GM18868 (cell line): ENCODE measurements around the gene TAF3.
A peak's percentile ranks its signal among the peaks of the same experiment; 100 is the strongest.
"Not testable (repeated sequence)": the region's sequence is repeated elsewhere in the genome, so short reads cannot be mapped to it uniquely, and the experiment has no call there.

Source experiments
- ATAC-seq: cut with Tn5 transposase; IDR thresholded peaks from one replicate; pipeline ENCODE4 v1.9.1; 2021; ENCODE audit warnings: mild to moderate bottlenecking, moderate library complexity; ENCODE audit not compliant: unreplicated experiment

TAF3 gene

GRCh38 chr10:8026349-8027259 lies 208.3 kb downstream of the TAF3 start:
- no peak for ATAC-seq

- ATAC-seq, result not testable (repeated sequence)
These were observed 212.9 kb downstream of the TAF3 start for GRCh38 chr10:8031211-8031610.

DNA sequence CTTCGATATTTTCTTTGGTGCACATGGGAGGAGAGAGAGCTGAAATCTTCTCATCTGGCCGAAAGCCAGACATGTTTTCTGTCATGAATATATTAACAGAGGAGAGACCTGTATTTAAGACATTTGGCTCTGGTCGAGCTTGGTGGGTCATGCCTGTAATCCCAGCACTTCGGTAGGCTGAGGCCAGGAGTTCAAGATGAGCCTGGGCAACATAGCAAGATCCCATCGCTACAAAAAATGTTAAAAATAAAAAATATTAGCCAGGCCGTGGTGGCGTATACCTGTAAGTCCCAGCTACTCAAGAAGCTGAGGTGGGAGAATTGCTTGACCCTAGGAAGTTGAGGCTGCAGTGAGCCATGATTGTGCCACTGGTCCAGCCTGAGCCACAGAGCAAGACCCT lies 214.3 kb downstream of the TAF3 start:
- ATAC-seq, result no peak

GRCh38 chr10:8033812-8034465 lies 215.6 kb downstream of the TAF3 start:
- ATAC-seq, result no peak

DNA sequence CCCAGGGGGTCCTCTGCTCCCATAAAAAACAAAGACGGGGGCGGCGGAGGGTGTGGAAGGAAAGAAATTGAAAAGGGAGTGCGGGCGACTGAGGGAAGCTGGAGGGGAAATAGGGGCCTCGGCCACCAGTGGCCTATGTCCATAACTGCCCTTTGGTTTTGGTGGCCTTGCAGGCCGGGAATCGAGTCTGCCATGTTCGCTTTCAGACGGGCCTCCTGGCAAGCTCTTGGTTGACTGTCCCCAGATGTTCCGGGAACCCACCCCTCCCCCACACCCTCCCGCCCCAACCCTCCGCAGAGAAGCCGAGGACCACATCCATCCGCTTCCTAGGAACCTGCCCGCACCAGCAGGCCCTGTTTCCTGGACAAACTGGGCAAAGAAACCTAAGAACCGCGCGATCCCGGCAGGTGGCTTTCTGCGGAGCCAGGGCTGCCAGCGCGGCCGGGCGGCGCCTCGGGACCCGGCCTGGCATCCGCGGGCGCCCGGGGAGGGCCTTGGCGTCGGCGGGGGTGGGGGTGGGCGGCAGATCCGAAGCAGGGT lies 216.2 kb downstream of the TAF3 start:
- no peak for ATAC-seq

DNA sequence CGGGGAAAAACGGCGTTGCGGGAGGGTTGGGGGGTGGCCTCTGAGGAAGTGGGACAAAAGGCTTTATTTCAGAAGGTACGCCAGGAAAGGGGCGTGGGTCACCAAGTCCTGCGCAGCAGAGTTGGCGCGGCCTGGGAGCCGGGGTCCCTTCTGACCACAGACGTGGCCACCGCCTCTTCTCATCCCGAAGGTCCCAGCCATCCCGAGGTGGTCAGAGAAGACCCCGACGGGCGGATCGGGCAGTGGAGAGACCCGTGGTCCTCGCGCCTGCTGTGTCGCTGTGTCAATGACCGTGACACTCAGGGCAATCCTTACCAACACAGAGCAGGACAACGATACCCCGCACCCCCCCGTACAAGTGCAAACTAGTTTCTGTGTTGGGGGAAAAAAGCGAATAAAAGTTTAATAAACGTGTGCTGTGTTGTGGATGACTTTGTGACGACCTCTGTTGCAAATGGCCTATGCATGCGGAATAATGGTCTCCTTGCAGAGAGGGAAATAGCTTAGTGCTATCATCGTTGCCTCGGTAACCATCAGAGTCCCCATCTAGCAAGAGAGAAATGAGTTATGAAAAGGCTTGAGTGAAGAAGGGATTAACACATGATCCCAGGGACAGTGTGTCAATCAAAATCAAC lies 216.8 kb downstream of the TAF3 start:
- no peak for ATAC-seq

DNA sequence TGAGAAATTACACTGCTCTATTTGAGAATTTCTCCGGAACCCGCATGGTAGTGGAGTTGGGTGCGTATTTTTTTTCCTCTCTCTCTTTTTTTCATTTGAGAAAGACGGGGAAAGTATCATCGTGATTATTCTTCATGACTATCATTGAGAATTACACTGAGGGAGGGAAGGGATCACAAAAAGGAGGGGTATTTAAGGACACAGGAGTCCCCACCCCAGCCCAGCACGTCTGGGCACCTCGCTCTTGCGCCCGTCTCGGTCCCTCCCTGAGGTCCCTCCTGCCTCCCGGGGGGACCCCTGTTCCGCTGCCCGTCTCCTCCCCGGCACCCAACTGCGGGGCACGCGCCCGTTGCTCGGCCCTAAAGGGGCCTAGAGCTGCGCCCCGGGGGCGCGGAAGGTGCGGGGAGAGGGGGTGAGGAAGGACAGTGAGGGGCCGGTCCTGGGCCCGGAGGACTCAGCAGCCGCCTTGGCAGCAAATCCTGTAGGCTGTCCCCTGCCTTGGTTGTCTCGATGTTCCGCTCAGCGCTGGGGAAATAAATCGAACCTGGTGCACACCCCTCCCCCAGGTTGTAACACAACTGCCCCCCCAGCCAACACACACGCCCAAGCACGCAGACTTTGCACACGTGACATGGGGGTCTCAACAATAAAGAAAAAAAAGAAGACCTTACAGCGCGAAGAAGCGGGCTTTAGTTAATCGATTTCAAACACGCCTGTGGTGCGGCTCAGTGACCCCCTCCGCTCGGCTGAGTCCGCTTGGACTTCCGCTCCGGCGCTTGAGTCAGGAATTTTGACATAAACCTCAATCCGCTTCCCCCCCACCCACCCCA lies 217.6 kb downstream of the TAF3 start:
- no peak for ATAC-seq

DNA sequence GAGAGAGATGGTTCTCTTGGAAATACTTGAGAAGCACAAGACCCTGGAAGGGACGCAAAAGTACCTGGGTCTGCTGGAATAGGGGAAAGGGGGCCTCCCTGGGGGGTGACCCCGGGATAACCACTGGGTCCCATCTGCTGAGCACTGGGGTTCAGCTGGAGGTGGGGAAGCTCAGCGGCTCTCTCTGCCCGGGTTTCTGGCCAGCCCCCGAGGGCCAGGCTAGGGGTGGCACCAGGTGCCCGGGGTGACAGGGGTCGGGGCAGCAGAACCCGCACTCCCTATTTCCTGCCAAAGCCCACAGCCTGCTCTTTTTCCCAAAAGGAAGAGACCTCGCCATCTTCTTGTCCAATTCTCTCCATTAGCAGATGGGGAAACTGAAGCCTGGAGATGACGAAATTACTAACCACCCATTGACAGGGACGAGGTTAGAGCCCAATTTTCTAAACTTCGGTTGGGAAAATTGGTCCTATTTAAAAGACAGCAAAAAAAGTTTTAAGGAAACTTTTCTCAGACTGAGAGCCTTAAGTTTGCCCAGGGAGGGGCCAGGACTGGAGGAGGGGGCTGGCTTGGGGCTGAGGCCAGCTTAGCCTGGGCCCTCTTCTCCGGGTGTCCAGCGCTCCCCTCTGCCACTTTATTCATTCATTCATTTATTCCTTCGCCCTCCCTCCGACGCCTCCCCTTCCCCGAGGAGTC lies 218.3 kb downstream of the TAF3 start:
- ATAC-seq, result no peak

DNA sequence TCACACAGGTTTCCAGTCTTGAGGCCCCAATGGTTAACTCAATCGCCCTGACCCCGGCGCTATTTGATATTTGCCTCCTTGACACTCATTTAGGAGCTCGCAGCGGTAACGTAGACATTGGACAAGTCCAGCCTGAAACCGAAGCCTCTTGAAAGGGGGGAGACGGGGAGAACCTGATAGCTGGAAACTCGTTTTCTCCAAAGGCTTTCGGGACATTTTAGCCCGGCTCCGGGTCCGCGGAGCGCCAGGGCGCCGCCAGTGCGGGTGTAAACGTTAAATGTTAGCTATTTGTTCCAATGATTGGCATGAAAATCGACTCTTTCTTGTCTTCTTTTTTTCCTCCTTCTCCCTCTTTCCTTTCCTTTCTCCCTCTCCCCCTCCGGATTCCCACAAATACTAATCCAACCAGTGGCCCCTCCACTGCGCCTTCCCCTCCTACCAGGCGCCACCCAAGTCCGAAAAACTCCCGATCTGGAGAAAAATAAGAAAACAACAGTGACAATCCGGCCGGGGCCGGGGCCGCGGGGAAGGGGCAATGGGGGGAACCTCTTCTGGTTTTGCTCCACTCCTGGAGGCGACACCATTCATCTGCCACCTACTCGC lies 219.0 kb downstream of the TAF3 start:
- ATAC-seq, result no peak

GRCh38 chr10:8037941-8038894 lies 219.9 kb downstream of the TAF3 start:
- ATAC-seq, result no peak

- no peak for ATAC-seq
These were observed 221.1 kb downstream of the TAF3 start for GRCh38 chr10:8039321-8039881.

DNA sequence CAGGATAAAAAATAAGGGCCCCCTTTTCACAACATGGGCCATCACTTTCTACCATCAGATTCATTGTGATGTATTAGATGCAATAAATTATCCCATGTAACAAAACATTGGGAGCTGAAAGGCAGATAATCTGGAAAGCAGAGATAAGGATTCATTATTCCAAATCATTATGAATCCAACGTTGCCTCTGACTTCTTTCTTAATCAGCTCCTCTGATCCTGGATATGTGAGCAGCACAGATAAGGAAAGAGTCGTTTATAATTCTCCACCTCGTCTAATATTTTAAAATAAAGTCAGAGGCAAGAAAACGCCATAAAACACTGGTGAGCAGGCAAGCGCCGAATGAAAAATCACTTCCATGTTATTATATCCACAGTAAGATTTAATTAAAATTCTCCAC lies 222.3 kb downstream of the TAF3 start:
- no peak for ATAC-seq

DNA sequence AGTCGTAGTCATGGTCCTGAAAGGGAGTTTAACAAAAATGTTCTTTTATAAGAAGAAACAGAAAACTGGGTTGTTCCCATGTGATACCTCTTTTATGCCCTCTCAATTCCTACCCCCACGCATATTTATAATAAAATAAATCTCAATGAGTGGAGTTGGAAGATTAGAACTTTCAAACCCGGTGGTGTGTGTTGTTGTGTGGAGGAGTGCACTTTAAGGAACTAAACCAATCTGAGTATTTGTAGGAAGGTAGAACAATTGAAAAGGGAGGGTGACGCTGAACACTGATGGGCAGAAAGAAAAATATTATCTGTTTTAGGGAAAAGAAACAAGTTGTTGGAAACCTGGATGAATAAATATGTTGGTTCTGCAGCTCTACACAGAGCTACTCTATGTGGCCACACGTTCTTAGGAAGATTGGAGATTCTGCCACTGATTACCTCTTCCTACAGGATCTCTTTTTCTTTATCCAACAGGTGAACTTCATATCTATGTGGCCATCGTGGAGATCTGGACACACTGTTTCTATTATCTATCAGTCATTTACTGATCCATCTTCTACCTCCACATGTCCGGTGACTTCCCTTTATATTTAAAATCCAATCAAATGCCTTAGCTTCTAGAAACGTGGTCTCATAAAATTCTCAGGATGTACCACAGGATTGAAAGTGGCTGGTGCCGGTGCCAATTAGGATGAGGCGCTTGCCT lies 223.1 kb downstream of the TAF3 start:
- ATAC-seq, result no peak

DNA sequence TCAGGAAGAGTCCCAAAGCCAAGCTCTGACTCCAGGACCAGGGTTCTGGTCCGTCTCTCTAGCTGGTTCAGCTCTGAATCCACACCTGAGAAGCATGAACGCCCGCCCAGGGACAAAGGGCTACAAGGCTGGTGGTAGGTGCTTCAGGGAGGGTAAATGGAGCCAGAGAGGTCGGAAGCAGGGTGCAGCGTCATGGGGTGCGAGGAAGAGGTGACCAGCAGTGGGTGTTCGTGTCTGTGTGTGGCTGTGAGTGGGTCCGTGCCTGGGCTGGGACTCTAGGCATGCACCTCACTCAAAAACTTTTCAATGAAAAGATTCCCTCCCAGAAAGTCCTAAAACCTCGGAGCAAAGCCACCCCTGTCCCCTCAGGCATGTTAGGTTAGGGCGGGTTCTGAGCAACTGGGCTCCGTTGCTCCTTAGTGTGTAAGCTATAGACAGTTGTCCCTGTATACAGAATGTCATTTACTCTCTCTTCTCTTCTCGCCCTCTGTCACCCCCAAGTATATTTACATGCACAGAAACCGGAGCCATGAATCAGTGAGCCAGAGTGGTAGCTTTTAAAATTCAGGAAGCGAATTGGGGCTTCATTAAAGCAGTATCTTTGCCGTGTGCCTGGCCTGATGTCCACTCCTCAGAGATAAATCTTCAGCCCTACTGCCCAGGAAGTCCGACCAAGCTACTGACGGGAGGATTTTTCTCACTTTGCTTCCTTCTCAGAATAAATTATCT lies 223.9 kb downstream of the TAF3 start:
- ATAC-seq, result peak; percentile 26

DNA sequence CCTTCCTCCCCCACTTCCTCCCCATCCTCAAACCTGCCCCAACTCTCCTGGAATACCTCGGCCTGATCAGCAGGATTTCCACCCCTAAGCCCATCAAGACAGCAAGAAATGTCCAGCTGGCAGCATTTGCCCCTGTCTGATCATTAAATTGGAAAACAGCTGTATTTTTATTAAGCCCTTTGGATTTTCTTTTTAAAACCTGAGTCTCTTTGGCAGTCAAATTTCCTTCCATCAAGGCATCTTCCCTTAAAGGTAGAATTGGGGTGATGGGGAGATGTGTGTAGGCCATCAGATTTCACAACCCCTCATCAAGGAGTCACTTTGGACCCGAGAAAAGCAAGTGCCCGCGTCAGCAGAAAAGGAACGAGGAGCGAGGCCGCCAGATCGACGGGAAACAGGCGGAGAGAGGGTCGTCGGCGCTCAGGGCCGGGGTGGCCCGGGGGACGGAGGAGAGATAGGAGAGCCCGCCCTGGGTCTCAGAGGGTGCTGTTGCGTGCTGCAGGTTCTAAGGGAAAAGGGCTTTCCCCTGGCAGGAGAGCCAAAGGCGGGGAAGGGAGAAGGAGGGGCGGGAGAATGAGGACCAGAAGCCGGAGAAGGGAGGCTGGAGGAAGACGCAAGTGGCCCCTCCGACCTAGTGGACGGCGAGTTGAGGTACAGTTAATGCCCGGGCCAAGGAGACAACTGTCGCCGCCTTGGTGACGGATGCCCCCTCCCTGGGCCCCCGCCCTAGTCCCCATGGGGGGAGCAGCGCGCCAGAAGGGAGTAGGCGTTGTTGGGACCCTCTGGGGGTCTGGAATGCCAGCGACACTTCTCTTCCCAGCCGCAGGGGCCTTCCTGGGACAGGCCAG lies 224.6 kb downstream of the TAF3 start:
- no peak for ATAC-seq
